ENCODE results near the gene GK.
"Not testable (repeated sequence)": the region's sequence is repeated elsewhere in the genome, so short reads cannot be mapped to it uniquely, and the experiment has no call there.

Gene GK

DNA sequence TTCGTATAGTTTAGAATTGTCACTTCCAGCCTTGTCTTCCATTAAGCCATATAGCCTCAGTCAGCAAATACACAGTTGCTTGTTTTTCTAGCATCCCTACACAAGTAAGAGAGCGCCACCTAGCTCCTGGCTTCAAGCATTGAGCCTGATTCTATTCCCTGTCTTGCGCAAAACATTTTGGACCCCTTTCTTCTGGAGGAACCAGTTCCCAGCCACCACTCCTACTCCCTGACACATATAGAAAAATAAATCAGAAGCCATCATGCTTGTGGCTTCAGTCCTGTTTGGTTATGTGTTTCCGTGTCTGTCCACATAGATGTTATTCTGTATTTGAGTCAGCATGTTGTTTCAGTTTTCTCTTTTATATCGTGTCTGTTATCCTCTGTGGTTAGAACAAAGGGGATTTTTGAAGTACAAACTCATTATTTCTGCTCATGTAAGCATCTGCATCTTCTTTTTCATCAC, 59.9 kb downstream of the GK start:
- DNase-seq: no peak

DNA sequence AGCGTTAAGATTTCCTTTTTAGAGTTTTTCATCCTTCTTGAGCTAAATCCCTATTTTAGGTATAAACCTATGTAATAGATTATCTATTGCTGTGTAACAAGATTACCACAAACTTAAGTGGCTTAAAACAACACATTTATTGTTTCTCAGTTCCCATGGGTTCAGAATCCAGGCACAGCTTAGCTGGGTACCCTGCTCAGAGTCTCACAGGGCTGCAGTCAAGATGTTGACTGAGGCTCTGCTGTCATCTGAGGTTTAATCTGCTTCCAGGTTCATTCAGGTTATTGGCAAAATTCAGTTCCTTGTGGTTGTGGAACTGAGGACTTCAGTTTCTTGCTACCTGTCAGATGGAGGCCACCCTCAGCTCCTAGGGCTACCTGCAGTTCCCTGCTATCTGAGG, 60.9 kb downstream of the GK start:
- DNase-seq: no peak

DNA sequence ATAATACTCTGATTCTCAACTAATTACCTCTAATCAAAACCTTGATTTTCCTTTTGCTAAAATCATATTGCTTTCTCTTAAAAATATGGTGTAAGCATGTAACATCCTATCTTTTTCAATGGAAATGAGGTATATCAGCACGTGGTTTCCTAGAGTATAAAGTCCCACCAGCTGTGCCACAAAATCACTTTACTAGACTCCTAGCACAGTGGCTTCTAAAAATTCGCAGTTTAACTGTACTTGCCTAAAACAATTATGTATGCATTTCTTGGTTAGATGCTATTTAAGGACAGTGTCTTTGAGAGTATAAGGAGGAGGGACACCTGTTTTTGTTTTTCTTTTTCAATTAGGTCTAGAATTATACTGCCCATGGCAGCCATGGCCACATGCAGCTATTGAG, 62.8 kb downstream of the GK start:
- DNase-seq: no peak

DNA sequence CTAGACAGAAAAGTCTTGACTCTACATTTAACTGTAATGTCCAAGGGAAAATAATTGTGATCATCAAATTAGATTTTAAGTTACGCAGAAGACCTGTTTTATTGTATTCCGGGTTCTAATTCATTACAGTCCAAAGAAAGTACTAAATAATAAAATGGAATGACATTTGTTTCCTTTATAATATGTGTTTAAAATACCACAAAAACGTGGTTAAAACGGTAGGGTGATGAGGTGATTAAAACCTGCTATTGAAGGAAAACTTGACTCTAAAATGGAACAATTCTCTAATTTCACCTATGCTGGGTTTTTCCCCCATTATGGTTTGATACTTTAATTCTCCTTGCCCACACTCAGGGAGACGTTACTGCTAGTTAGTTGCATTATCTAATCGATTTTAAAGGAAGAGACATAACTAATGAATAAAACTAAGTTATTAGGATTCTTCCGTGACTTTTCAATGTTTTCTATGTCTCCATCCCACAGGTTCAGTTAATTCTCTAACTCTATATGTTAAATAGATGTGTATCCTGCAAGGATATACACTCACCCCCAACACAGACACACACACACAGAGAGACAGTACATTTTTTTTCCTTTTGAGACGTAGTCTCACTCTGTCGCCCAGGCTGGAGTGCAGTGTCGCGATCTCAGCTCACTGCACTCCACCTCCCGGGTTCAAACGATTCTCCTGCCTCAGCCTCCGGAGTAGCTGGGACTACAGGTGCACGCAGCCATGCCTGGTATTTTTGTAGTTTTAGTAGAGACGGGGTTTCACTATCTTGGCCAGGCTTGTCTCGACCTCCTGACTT, 80.8 kb downstream of the GK start:
- no peak for DNase-seq

DNA sequence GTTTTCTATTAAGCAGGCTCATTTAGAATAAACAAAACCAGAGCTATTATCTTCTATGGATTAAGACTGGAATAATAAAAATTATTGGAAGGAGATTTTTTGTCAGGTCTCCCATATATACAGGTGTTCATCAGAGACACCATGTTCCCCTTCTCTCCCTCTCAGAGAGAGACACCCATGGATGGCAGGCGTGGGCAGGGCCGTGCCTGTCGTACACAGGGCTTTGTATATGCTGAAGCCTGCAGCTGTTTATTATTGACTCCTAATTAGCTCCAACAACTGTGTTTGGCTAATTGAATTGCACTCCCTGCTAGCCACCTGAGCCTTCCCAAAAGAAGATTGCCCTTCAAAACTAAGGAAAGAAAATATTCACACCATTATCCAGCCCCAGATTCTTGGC, 81.6 kb downstream of the GK start:
- DNase-seq: no peak

DNA sequence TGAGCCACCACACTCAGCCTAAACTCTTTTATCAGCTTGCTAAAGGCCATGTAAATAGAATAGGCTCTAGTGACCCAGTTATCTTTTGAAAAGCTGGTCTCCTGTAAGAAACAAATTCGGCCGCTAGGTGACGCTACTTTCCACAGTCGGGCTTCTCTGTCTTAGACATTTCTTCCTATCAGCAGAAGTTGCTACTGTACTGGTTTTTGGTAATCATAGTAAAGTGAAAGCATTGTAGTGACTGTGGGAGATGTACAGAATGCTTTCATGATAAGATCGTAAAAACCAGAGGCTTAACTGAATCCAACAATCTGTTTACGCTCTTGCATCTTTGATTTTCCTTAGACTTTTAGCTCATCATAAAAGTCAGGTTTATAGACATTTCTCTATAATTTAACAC, 82.6 kb downstream of the GK start:
- DNase-seq: no peak

DNA sequence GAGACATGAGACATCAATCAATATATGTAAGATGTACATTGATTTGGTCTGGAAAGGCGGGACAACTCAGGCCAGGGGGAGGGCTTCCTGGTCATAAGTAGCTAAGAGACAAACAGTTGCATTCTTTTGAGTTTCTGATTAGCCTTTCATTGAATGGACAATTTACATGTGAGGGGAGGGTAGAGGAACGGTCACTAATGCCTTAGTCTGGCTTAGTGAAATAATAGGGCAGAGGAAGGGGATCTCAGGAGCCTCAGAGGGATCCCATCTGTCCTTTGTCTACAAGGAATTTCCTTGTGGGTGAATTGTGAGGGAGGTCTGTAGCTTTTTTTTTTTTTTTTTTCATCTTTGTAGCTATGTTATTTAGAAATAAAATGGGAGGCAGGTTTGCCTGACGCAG, 88.3 kb downstream of the GK start:
- no peak for DNase-seq

DNA sequence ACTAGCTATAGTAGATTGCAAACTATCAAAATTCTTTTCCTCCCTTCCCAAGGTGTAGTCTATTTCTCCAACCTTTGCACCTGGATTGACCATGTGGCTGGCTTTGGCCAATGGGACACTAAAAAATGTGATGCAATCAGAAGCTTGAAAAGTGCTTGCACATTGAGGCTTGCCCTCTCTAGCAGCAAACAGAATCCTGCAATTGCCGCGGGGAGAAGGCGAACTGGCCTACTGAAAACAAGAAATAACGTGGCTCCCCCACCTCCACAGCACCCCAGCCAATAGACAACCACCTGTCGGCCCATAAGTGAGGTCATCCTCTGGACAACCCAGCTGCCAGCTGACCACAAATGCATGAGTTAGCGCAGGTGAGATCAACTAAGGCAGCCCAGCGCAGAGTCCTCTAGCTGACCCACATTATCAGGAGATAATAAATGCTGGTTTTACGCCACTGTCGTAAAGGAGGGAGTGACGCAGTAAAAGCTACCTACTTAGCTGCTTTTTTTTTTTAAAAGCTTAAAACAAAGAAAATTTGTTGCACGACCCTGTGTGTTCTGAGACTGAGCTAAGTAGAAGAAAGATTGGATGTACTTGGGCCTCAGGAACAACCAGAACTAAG, 95.2 kb downstream of the GK start:
- no peak for DNase-seq

DNA sequence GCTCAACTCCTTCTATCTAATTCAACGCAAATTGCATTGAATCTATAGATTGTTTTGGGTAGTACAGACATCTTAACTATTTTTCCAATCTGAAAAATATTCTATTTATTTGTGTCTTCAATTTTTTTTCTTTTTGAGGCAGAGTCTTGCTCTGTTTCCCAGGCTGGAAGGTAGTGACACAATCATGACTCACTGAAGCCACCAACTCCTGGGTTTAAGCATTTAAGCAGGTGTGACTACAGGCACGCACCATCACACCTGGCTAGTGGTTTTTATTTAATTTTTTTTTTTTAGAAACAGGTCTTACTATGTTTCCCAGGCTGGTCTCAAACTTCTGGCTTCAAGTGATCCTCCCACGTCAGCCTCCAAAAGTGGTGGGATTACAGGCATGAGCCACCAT, 98.3 kb downstream of the GK start:
- DNase-seq: no peak

DNA sequence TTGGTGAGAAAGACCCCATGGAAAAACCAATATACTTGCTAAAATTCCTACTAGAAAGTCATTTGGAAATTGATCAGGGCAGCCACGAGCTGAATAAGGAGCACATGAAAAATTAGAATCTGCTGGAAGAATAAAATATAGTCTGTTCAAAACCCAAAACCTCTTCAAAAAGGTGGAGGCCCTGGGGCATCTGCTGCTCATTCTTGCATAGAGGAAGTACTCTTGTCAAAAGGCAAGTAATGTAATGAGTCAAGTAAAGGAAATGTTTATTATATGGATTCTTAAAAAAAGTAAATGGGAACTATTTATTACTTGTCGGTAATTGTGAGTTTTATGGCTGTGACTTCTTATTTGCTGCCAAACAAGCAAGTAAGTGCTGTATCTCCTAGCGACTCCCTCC, 109.5 kb downstream of the GK start:
- DNase-seq: no peak

DNA sequence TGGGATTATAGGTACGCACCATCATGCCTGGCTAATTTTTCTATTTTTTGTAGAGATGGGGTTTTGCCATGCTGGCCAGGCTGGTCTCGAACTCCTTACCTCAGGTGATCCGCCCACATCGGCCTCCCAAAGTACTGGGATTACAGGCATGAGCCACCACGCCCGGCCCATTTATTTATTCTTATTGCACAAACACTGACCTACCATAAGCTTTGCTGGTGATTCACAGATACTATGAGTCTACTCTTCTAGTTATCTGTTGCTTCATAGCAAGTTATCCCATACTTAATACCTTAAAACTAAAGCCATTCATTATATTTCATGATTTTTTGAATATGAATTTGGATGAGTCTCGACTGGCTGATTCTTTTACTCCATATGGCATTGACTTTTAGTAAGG, 120.5 kb downstream of the GK start:
- DNase-seq: not testable (repeated sequence)

DNA sequence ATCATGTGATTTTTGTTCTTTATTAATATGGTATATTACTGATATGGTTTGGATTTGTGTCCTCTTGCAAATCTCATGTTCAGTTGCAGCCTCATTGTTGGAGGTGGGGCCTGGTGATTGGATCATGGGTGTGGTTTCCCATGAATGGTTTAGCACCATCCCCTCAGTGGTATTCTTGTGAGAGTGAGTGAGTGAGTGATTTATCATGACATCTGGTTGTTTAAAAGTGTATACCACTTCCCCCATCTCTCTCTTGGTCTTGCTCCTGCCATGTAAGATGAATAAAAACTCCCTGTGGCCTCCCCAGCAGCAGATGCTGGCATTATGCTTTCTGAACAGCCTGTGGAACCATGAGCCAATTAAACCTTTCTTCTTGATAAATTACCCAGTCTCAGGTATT, 124.4 kb downstream of the GK start:
- DNase-seq: no peak

DNA sequence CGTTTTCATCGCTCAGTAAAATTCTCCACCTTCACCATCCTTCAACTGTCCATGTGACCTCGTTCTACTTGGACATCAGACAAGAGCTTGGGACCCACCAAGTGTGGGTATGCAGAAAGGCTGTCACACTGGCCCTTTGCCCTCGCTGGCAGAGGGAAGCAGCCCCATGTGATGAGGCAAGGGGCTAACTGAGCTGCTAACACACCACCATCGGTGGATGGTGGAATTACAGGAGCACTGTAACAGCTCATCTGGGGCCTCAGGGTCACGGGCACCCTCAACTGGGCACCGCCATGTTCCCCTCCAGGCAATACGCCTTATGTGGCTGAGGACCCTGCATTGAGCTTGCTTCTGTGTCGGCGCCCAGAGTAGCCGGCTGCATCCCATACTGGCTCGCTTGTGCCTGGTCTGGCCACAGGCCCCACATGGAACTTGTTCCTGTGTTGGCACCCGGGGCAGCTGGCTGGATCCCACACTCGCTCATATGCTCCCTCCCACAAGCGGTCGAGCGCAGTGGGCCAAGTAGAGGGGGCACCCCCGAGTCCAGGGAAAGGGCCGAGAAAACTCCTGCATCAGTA, 126.3 kb downstream of the GK start:
- DNase-seq: no peak

Measured in NCI-H446 treated with DMSO at 0.1 percent for 48 hours (cell line).